Stimulated activated CD8-positive, alpha-beta memory T cell treated with anti-CD3 and anti-CD28 coated beads, Interleukin-7, amount 100 ng/mL, for 1 hour (primary cell): ENCODE results near the gene PA2G4.

Experiments used
- DNase-seq, 2 donors: peaks; one replicate each; pipeline ENCODE4 v3.0.0-alpha.2; 2020; ENCODE audit warnings: low read depth in 2 of 2

Gene PA2G4

DNA sequence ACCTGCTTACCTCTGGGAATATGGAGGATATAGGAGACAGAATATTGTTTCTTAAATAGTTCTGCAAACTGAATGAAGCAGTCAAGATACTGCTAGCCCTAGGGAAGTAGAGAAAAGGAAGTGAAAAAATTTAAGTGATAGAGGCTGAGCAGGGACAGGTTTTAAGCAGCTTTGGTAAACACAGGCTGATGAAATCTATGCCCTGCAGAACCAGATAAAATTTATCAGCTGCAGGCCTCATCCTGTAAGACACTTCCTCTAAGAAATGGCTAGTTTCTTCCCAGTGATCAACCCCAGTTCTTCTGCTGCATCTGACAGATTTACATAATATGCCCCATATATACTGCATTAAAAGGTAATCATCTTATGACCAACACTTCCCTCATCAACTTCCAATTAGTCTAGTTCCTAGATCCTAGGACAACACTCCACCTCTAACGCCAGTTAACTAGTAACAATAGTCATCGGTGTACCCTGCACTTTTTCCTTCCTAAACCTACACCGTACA lies 22.4 kb downstream of the PA2G4 start:
- no peak for DNase-seq

DNA sequence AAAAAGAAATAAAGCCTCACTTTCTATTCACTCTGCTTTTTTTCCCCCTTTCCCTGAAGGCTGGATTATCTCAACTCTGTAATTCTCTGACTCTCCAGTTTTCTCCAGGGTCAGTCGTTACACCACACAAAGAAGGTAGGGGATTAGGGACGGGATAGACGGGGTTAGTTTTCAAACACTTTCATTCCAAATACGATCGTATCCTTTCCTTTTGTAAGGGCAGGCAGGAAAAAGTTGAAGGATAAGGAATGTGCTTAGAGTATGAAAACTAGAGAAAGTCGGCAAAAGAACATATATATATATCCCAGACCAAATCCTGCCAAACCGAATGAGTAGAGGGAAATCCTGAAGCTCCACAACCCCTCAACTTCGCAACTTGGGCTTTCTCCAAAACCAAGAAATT lies 23.1 kb downstream of the PA2G4 start:
- DNase-seq, result no peak

DNA sequence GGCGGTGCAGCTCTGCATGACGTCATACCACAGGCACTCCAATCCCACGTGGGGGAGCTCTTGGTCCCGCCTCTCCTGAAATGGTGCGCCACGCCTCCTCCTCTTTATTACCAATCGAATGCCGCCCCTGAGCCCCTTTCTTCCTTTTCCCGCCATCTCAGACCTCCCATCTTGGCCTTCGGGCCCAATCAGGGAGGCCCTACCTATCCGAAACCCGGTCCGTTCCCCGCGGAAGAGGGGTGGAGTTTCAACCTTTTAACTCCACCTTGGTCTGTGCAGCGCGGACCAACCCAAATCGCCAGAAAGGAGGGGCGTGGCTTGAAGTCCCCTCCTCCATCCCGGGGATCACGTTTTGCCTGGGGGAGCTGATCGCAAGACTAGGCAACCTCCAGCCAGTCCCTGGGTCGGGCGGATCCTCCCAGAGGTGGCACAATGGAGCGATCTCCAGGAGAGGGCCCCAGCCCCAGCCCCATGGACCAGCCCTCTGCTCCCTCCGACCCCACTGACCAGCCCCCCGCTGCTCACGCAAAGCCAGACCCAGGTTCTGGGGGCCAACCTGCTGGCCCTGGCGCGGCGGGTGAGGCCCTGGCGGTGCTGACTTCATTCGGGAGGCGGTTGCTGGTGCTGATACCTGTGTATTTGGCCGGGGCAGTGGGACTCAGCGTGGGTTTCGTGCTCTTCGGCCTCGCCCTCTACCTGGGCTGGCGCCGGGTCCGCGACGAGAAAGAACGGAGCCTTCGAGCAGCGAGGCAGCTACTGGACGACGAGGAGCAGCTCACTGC lies 23.7 kb downstream of the PA2G4 start, which contains the start of gene ESYT1:
ESYT1 (plus strand) TSS at position 380 of the 782 bp plus-strand sequence; CDS start at position 433, 53 bp downstream.
- peak; percentile 90 to 92 for DNase-seq

GRCh38 chr12:56128670-56129205 lies 24.4 kb downstream of the PA2G4 start:
- no peak for DNase-seq

GRCh38 chr12:56129206-56129941 lies 25.0 kb downstream of the PA2G4 start:
- peak in 1 of 2 donors; percentile 62 for DNase-seq

DNA sequence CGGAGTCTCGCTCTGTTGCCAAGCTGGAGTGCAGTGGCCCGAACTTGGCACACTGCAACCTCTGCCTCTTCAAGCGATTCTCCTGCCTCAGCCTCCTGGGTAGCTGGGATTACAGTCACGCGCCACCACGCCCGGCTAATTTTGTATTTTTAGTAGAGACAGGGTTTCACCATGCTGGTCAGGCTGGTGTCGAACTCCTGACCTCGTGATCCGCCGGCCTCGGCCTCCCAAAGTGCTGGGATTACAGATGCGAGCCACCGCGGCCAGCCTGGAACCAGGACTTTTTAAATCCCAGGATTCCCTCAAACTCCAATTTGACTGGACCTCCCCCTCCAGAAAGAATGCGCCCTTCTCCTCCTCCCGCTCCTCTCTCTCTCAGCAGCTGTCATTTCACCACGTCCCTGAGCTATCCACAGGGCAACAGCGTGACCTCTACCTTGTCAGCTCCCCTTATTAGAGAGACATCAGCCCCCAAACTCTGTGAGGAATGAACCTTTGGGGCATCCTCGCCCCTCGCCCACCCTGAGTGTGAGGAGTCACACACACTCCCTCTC lies 25.7 kb downstream of the PA2G4 start:
- no peak for DNase-seq

GRCh38 chr12:56130876-56131275 lies 26.5 kb downstream of the PA2G4 start:
- DNase-seq, result no peak

DNA sequence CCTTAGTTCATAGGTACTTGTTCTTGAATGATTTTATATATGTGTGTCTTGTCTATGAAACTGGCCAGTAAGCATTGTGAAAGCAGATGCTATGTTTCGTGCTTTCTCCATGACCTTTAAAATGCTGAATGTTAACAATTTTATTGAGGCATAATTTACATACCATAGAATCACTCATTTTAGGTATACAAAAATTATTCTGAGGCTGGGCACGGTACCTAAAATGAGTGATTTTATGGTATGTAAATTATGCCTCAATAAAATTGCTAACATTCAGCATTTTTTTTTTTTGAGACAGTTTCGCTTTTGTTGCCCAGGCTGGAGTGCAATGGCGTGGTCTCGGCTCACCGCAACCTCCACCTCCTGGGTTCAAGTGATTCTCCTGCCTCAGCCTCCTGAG lies 30.5 kb downstream of the PA2G4 start:
- DNase-seq, result no peak

- DNase-seq, result no peak
Observed at GRCh38 chr12:56137853-56138571, 33.7 kb downstream of the PA2G4 start.

DNA sequence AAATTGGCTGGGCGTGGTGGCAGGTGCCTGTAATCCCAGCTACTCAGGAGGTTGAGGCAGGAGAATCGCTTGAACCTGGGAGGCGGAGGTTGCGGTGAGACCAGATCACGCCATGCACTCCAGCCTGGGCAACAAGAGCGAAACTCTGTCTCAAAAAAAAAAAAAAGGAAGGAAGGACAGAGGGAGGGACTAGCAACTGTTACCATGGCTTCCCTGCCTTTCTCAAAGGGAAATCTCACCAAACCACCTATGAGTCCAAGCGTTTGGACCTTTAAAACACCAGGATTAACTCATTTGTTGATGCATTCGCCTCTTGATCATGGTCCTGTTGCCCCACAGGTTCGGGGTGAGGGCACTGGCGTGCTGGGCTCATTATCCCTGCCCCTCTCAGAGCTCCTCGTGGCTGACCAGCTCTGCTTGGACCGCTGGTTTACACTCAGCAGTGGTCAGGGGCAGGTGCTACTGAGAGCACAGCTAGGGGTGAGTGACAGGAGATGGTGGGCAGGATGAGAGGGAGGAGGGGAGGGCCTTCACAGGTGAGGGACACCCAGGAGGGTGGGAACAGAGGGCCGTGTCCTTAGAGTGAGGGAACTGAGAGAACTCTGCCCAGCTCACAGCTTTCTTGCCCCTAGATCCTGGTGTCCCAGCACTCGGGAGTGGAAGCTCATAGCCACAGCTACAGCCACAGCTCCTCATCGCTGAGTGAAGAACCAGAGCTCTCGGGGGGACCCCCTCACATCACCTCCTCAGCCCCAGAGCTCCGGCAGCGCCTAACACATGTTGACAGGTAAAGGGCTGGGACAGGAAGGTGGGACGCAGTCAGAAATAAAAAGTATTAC lies 37.8 kb downstream of the PA2G4 start:
- no peak for DNase-seq

DNA sequence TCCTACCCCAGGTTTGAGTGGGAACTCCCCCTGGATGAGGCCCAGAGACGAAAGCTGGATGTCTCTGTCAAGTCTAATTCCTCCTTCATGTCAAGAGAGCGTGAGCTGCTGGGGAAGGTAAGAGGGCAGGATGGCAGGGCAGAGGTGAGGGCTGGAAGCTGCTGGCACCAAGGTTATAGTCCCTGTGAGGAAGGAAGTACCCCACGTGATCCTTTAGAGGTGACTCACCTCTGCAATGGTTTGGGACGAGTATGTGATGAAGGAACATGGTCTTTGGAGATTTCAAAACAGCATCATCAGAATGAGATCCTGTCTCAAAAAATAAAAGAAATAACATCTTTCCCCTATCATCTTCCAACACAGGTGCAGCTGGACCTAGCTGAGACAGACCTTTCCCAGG lies 38.9 kb downstream of the PA2G4 start:
- DNase-seq, result no peak

DNA sequence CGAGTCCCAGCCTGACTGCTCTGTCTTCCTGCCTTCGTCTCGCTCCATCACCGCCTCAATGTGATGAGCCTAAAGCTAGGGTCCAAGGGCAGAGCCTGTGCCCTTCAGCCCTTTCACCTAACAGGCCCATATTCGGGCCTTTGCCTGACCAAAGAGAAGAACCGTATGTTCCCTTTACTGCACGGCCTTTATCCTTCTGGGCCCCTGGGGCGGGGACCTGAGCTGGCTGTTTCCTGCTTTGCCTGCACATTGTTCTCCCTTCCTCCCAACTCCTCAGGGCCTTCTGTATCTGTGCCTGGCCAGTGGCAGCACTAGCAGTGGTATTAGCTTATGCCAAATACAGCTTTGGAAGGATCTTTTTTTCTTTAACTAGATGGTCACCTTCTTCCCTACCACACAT lies 39.5 kb downstream of the PA2G4 start:
- DNase-seq, result no peak

GRCh38 chr12:56145217-56145616 lies 40.9 kb downstream of the PA2G4 start:
- no peak for DNase-seq

GRCh38 chr12:56146492-56147460 lies 42.4 kb downstream of the PA2G4 start:
- DNase-seq, result no peak

DNA sequence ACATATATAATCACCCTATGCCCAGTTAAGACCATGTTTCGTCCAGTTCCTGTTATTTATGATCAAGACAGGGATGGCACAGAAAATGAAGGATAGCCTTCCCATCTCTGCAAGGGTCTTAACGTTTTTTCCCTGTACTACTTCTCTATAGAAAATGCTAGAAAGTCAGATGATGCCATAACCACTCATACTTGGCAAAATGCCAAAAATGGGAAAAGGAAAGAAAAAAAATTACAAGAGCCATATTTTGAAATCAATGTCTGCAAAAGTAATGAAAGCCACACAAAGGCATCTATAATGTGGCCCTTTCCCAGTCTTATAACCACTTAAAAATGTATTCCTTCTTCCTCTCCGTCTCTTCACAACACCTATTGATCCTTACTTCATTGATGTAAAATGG lies 46.2 kb downstream of the PA2G4 start:
- DNase-seq, result no peak

GRCh38 chr12:56151672-56152131 lies 47.3 kb downstream of the PA2G4 start:
- no peak for DNase-seq

GRCh38 chr12:56152132-56152755 lies 47.9 kb downstream of the PA2G4 start, which contains the start of gene MYL6B:
MYL6B (plus strand) TSS chr12:56152587; CDS start chr12:56153919, 1,332 bp downstream.
- peak; percentile 85 to 86 for DNase-seq

DNA sequence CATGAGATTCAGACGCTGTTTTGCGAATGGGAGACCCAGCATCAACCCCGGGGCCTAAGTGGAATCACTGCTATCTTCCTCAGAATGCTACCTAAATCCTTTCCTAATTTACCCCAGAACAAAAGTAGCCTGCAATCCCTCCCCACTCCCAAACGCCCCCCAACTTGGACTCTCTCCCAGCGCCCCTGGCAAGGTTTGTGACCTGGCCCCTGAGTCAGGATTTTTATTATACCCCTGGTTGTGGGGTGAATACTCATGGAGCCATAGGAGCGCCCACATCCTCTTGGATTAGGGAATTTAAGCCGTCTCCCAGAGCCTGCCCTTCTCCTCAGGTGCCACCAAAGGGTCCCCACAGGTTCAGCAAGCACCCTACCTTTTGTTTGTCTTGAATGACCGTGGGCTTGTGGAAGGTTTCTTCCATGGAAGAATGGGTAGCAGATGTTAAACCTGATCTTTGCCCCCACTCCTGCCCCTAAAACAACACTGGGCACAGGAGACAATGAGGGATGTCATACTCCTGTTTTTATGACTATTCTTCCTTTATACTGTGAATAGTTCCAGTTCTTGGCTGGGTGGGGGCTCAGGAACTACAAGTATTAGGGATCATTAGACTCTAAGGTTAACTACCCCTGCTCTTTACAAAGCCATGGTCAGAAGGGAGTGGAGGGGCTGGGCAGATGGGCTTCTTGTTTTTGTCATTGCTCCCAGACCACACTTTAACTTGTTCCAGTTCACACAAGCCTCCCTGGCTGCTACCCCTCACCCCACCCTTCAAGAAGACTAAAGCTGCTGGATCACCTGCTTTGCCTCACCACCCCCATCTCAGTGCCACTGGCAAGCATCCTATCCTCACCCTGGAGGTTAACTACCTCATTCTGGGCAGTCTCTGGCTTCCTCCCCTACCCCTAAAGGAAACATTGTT lies 48.7 kb downstream of the PA2G4 start:
- no peak for DNase-seq
